Prostate gland (tissue), 2 donors: ENCODE data around the gene FAM200C. TPM values are rescaled to one million over a fixed set of nuclear protein-coding genes. Genes with fewer than 3 reads are reported as not detected.
A peak's percentile ranks its signal among the peaks of the same experiment; 100 is the strongest.

ENCODE experiments used
- DNase-seq: peaks from one replicate; pipeline ENCODE4 v3.0.0-alpha.2; 2019; ENCODE audit warnings: low spot score
- H3K27ac ChIP-seq, 2 donors: fragments of 200-600 bp; sonication (generic); 2 replicates each; pipeline ENCODE4 v1.5.1; 2017 to 2019
- H3K27me3 ChIP-seq: fragments of 200-600 bp; sonication (generic); replicated peaks from 2 replicates; pipeline ENCODE4 v1.5.1; 2019; ENCODE audit not compliant: insufficient read depth
- H3K36me3 ChIP-seq, 2 donors: fragments of 200-600 bp; sonication (generic); 1 replicate in 1 of 2; 2 replicates in 1 of 2; pipeline versions ENCODE4 v1.5.1 to v1.8.1; 2017 to 2019
- H3K4me1 ChIP-seq: fragments of 200-600 bp; sonication (generic); replicated peaks from 2 replicates; pipeline ENCODE4 v1.5.1; 2019
- H3K4me3 ChIP-seq, 2 donors: fragments of 200-600 bp; sonication (generic); 2 replicates each; pipeline ENCODE4 v1.5.1; 2017 to 2019
- H3K9me3 ChIP-seq: fragments of 200-600 bp; sonication (generic); 2 replicates; pipeline ENCODE4 v1.5.1; 2017
- POLR2A ChIP-seq: fragments of 450-650 bp; IDR thresholded peaks from one replicate; pipeline ENCODE4 v1.6.1; 2016; ENCODE audit warnings: antibody characterized with exemption, mild to moderate bottlenecking
- POLR2AphosphoS5 ChIP-seq: sonication (generic); formaldehyde crosslinking; IDR thresholded peaks from one replicate; pipeline ENCODE4 v1.6.1; 2017; ENCODE audit warnings: antibody characterized with exemption
- WGBS: methylation state at CpG from one replicate; pipeline ENCODE4 v1.1.5; 2018; 5-methylcytosine and 5-hydroxymethylcytosine counted together
- intact Hi-C: fragments of 100-400 bp; cut with DNase I; formaldehyde crosslinking; loops from one replicate; pipeline ENCODE4 v1.14.2; 2022
- total RNA-seq, 2 donors: library from RNA; depleted of rRNA; stranded (reverse); fragments of >200 nt; gene quantifications; one replicate each; pipeline ENCODE4 v1.1.0, GENCODE V29; 2016
- TF ChIP-seq, protein P1 (sequence below), 4 experiments: fragments of 200-600 bp in 2 of 4; fragments of 450-650 bp in 2 of 4; sonication (generic) in 2 of 4; IDR thresholded peaks; 1 replicate in 3 of 4; 2 replicates in 1 of 4; pipeline ENCODE4 v1.5.1; 2016 to 2019; ENCODE audit warnings: antibody characterized with exemption in 4 of 4, mild to moderate bottlenecking in 2 of 4, moderate library complexity in 2 of 4

The FAM200C gene
- 1 to 10 TPM; 6.3 to 8.6 TPM for total RNA-seq

GRCh38 chr5:160399402-160400353 is at the start of gene FAM200C:
FAM200C (minus strand) TSS chr5:160400054; CDS start chr5:160395490, 4,564 bp downstream.
- H3K4me3 ChIP-seq = peak within 1 kb of the TSS; percentile 54 to 60
- WGBS = under 1% methylated on average over 33 of the region's 41 CpGs
- no peaks in the 10 kb centered on the region for H3K9me3 ChIP-seq
- H3K4me1 ChIP-seq = no peaks in the 10 kb centered on the region
- peaks cover 10 to 11% of the 10 kb centered on the region in 2 donors for H3K36me3 ChIP-seq
- H3K27me3 ChIP-seq = no peaks in the 10 kb centered on the region
- DNase-seq = peak; percentile 86
- intact Hi-C loops = loop anchor here (2.0 kb wide), 1 partner anchor 19 kb away; the partner anchor contains the start of gene SLU7
- TF ChIP-seq POLR2A (peak; percentile 91), POLR2AphosphoS5 (peak; percentile 97)
- TF ChIP-seq, protein P1, sequence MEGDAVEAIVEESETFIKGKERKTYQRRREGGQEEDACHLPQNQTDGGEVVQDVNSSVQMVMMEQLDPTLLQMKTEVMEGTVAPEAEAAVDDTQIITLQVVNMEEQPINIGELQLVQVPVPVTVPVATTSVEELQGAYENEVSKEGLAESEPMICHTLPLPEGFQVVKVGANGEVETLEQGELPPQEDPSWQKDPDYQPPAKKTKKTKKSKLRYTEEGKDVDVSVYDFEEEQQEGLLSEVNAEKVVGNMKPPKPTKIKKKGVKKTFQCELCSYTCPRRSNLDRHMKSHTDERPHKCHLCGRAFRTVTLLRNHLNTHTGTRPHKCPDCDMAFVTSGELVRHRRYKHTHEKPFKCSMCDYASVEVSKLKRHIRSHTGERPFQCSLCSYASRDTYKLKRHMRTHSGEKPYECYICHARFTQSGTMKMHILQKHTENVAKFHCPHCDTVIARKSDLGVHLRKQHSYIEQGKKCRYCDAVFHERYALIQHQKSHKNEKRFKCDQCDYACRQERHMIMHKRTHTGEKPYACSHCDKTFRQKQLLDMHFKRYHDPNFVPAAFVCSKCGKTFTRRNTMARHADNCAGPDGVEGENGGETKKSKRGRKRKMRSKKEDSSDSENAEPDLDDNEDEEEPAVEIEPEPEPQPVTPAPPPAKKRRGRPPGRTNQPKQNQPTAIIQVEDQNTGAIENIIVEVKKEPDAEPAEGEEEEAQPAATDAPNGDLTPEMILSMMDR (IDR thresholded peaks at IDR 0.05) = no peak
- H3K27ac ChIP-seq = peak within 1 kb of the TSS; percentile 81 to 83

DNA sequence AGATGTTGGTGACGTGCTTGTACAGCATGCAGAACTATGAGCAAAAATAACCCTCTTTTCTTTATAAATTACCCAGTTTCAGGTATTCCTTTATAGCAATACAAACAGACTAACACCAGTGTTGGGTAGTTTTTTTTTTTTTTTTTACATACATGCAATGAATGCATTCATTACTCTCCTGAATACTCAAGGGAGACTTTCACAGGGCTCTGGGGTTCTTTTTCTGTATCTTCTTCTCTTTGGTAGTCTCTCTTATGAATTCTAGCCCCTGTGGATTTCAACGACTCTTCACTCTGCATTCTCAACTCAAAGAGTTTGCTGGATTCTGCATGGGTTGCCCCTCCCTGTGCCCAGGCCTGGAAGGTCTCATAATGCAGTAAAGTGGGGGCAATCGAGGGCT is 49.6 kb upstream of the FAM200C start:
- TF ChIP-seq POLR2AphosphoS5 = no peak
- TF ChIP-seq, protein P1 (IDR thresholded peaks at IDR 0.05) = no peak
- 91% methylated on average over 3 of the region's 3 CpGs for whole genome bisulfite sequencing
- Histone ChIP-seq H3K27ac (no peak overlapping the region), H3K4me3 (no peak overlapping the region), H3K27me3 (no peaks in the 10 kb centered on the region), H3K9me3 (no peaks in the 10 kb centered on the region), H3K4me1 (no peaks in the 10 kb centered on the region), H3K36me3 (no peaks in the 10 kb centered on the region)
- intact Hi-C loops = no loop called here
- no peak for DNase-seq

- intact Hi-C loops = no loop called here
- H3K36me3 ChIP-seq = no peaks in the 10 kb centered on the region
- no peak overlapping the region for H3K4me3 ChIP-seq
- 82% methylated on average over 1 of the region's 1 CpG for whole genome bisulfite sequencing
- no peak overlapping the region for H3K27ac ChIP-seq
- no peaks in the 10 kb centered on the region for H3K4me1 ChIP-seq
- DNase-seq = no peak
- TF ChIP-seq POLR2AphosphoS5 = no peak
- no peak for TF ChIP-seq POLR2A
- TF ChIP-seq, protein P1 (IDR thresholded peaks at IDR 0.05) = no peak
- H3K27me3 ChIP-seq = no peaks in the 10 kb centered on the region
- no peaks in the 10 kb centered on the region for H3K9me3 ChIP-seq
Measured at GRCh38 chr5:160448886-160449285, 49.0 kb upstream of the FAM200C start.

DNA sequence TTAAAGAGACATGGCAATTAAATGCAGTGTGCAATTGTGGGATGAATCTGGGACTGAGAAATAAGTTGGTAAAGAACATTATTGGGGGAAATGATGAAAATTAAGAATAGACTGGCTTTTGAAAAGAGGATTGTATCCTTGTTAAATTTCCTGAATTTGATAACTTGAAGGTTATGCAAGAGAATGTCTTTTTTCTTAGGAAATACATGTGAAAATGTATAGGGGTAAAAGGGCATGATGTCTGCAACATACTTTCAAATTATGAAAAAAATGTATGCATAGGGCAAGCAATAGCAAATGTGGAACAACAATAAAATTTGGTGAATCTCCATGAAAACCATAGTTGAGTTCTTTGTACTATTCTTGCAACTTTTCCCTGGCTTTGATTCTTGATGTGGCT is 45.9 kb upstream of the FAM200C start:
- Histone ChIP-seq H3K27ac (no peak overlapping the region), H3K4me3 (no peak overlapping the region), H3K4me1 (no peaks in the 10 kb centered on the region), H3K36me3 (no peaks in the 10 kb centered on the region), H3K27me3 (no peaks in the 10 kb centered on the region), H3K9me3 (no peaks in the 10 kb centered on the region)
- intact Hi-C loops = no loop called here
- TF ChIP-seq, protein P1 (IDR thresholded peaks at IDR 0.05) = no peak
- no peak for DNase-seq

GRCh38 chr5:160445132-160445531 is 45.3 kb upstream of the FAM200C start:
- intact Hi-C loops = no loop called here
- Histone ChIP-seq H3K27me3 (no peaks in the 10 kb centered on the region), H3K27ac (no peak overlapping the region), H3K4me3 (no peak overlapping the region), H3K4me1 (no peaks in the 10 kb centered on the region), H3K9me3 (no peaks in the 10 kb centered on the region), H3K36me3 (no peaks in the 10 kb centered on the region)
- no peak for DNase-seq
- WGBS = 69% methylated on average over 1 of the region's 1 CpG
- TF ChIP-seq, protein P1 (IDR thresholded peaks at IDR 0.05) = no peak
- TF ChIP-seq POLR2AphosphoS5 (no peak), POLR2A (no peak)
